ENCODE results near the gene IL2RA.

Gene IL2RA

DNA sequence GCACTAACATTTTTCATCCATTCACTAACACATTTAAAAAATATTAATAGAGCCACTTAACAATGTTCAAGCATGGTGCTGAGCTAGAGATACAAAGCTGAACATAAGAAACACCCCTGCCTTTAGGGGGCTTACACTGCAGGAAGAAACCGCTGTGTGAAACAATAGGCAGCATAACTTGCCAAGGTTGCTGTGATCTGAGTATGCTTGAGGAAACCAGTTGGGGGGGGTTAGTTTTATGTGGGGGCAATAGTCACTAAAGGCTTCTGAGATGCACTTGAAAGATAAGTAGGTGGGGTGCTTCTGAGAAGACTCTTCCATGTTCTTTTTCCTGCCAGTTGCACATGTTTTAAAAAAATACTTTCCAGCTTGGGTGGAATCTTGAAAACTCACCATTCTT lies 29.5 kb upstream of the IL2RA start:
- TF ChIP-seq, protein P1, sequence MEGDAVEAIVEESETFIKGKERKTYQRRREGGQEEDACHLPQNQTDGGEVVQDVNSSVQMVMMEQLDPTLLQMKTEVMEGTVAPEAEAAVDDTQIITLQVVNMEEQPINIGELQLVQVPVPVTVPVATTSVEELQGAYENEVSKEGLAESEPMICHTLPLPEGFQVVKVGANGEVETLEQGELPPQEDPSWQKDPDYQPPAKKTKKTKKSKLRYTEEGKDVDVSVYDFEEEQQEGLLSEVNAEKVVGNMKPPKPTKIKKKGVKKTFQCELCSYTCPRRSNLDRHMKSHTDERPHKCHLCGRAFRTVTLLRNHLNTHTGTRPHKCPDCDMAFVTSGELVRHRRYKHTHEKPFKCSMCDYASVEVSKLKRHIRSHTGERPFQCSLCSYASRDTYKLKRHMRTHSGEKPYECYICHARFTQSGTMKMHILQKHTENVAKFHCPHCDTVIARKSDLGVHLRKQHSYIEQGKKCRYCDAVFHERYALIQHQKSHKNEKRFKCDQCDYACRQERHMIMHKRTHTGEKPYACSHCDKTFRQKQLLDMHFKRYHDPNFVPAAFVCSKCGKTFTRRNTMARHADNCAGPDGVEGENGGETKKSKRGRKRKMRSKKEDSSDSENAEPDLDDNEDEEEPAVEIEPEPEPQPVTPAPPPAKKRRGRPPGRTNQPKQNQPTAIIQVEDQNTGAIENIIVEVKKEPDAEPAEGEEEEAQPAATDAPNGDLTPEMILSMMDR (conservative IDR thresholded peaks at IDR 0.05; ENCODE audit: low read depth, low read length) = no peak
- H3K4me3 ChIP-seq (ENCODE audit: low read length) = no peak overlapping the region
- no peak for DNase-seq (ENCODE audit: low read depth)

DNA sequence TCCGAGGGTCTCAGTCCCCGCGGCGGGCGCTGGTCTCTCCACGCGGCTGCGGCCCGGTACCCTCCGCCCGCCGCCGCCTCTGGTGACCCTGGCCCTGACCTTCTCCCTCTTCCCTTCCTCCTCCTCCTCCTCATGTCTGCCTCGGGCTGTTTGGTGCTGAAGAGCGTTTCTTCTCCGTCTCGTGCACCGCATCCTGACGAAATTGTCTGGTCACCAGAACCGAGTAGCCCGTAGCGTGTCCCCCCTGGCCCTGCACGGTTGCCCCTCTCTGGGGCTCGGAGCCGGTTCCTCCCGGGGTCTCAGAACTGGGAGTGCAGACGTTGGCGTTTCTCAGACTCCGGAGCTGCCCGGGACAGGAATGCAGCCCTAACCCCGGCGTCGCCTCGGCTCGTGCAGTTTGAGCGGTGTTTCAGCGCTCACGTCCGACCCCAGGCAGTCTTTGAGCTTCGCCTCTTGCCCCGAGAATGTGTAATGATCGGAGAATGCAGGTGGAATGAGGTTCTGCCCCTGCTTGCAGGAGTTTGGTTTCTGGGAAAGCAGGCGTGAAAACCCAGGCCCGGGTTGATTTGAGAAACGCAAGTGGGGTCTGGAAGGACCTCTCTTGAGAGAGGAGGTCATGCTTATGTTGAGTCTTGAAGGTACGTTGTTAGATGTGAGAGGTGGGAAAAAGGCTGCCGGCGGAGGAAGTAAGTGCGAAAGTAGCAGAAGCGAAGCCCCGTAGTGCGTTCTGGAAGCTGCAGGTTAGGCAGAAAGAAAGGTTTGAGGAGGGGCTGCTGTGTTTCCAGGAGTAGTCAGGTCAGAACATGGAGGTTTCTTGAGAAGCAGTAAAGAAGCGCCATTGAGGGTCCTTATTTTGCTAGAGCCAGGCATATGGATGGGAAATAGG lies 27.4 kb upstream of the IL2RA start:
- TF ChIP-seq, protein P1 (conservative IDR thresholded peaks at IDR 0.05; ENCODE audit: low read depth, low read length) = no peak
- H3K4me3 ChIP-seq (ENCODE audit: low read length) = peak overlapping the region; percentile 95
- DNase-seq (ENCODE audit: low read depth) = no peak

DNA sequence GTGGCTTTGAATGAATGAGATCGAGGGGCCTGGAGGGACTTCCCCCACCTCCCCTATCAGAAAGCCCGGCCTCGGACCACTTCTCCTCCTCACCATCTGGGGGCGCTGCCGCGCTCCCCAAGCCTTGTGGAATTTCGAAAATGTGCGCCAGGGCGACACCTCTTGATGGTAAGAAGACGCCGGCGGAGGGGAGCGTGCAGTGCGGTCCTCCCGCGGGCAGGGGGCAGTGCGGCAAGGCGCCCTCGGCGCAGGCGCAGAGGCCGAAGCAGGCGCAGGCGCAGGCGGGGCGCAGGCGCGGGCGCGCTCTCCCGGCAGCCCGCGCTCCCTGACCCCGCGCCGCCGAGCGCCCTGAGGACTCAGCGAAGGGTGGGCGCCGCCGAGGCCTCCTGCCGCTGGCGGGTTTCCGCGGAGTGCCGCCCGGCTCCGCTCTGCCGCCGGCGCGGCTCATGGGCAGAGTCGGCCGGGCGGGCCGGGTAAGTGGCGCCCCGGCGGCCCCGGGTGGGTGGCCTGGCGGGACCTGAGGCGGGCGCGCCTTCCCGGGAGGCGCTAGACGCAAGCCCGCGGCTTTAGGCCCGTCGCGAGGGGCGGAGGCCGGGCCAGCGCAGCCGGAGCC lies 26.7 kb upstream of the IL2RA start, which contains the start of gene RBM17:
Gene RBM17 (plus strand): TSS at position 314 of the 613 bp plus-strand sequence. CDS start 8,032 bp downstream, outside the sequence.
- TF ChIP-seq, protein P1 (conservative IDR thresholded peaks at IDR 0.05; ENCODE audit: low read depth, low read length) = peak; percentile 100
- peak; percentile 71 for DNase-seq (ENCODE audit: low read depth)
- H3K4me3 ChIP-seq (ENCODE audit: low read length) = peak within 1 kb of the TSS; percentile 95

DNA sequence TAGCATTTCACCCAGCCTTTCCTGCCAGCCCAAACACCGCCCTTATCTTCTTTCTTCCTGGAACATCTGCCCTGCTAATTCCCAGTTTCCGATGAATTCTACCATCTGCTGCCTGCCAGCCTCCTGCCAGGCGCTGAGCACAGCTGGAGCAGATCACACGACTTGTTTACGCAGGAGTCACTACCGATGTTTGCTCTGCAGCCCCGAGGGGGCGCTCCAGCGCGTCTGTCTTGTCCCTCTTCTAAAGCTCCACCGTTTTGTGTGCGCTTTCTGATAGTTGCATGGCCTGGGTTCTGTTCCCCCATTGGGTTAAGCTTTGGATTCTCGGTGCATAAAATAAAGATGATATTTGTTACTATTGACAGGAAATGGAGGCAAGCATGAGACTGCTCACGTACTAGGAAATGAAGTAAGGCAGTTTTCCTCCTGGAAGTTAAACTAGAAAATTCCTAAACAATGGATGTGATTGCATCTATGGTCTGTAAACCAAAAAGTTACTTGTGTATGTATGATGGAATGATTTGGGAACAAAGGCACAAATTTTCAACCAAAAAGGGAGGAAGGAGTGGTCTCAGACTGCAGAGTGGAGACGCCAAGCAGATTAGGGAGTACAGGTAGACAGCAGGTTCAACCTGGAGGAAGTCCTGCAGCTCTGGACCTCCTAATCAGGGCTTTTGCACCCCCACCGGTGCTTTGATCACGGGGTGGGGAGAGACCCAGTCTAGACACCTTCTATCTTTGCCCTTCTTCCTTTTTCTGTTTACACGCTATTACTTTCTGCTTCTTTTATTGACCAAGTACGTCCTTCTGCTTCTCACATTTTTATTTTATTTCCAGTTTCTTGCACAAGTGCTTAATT lies 24.4 kb upstream of the IL2RA start:
- TF ChIP-seq, protein P1 (conservative IDR thresholded peaks at IDR 0.05; ENCODE audit: low read depth, low read length) = peak; percentile 89
- no peak overlapping the region for H3K4me3 ChIP-seq (ENCODE audit: low read length)

DNA sequence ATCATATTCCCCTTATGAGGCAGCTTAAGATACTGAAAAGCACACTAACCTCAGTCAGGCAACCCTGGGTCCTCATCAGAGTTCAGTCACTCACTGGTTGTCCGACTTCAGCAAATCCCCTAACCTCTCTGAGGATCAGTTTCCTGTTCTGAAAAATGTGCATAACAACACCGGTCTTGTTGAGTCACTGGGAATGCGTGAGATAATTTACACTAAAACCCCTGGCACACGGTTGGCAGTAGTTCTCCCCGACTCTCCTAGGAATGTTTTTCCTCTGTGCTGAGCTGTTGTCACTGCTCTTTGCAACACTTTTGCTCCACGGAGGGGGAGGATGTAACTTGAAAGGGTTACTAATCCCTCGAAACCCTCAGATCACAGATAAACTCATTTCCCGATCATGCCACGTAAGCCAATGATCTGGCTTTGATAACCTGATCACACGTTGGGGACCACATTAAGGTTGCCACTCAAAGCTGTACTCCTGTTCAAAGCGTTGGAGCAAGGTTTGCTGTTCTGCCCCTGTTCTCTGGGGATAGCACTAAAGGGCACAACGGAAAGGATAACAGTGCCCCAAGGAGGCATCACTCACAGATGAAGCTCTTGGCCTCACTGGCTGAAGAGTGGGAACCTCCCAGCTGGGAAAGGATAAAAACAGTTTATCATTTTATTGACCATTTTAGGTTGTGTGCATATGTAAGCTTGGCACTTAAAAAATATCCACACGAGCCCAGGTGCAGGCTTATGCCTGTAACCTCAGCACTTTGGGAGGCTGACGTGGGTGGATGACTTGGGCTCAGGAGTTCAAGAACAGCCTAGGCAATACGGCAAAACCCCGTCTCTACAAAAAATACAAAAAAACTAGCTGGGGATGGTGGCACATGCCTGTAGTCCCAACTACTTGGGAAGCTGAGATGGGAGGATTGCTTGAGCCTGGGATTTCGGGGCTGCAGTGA lies 21.6 kb upstream of the IL2RA start:
- TF ChIP-seq, protein P1 (conservative IDR thresholded peaks at IDR 0.05; ENCODE audit: low read depth, low read length) = no peak
- H3K4me3 ChIP-seq (ENCODE audit: low read length) = no peak overlapping the region
- peak; percentile 47 for DNase-seq (ENCODE audit: low read depth)

More for the DNA sequence above, 24.4 kb upstream of the IL2RA start:
- DNase-seq (ENCODE audit: low read depth) = peak; percentile 38
